H1 (cell line): ENCODE results near the gene BZW1. TPM values are rescaled to one million over a fixed set of nuclear protein-coding genes. Genes with fewer than 3 reads are reported as not detected.

Experiments
- CTCF ChIA-PET: fragments of 300-600 bp; sonication (Branson Sonifier 250); formaldehyde crosslinking; loops from one replicate; lab custom pipeline; 2021; ENCODE audit not compliant: partially characterized antibody; lab: Charles Lee
- POLR2A ChIA-PET: fragments of 300-600 bp; sonication (Branson Sonifier 250); formaldehyde crosslinking; loops from one replicate; lab custom pipeline; 2021; ENCODE audit warnings: inconsistent platforms; ENCODE audit not compliant: partially characterized antibody; lab: Charles Lee
- DNase-seq, 2 experiments: peaks; one replicate each; pipeline versions ENCODE4 v3.0.0 to v3.0.0-alpha.2; 2010 to 2022; ENCODE audit warnings: low spot score in 2 of 2, low read depth in 1 of 2, mixed read lengths in 1 of 2
- FAIRE-seq: peaks from 2 replicates; lab custom pipeline; 2011; peaks lifted over from hg19 to GRCh38; lab: Jason Lieb, UNC
- H2AFZ ChIP-seq: 2 replicates; pipeline ENCODE4 v1.8.1; 2012; ENCODE audit warnings: low read length, inconsistent platforms
- H2AK5ac ChIP-seq: 2 replicates; pipeline ENCODE4 v1.6.1; 2013; ENCODE audit warnings: low read depth, low read length
- H2BK120ac ChIP-seq: replicated peaks from 2 replicates; pipeline ENCODE3; 2013; ENCODE audit warnings: low read depth, low read length, inconsistent platforms
- H2BK12ac ChIP-seq: 2 replicates; pipeline ENCODE4 v1.6.1; 2013; ENCODE audit warnings: low read depth, low read length
- H2BK15ac ChIP-seq: 2 replicates; pipeline ENCODE4 v1.6.1; 2013; ENCODE audit warnings: low read length
- H2BK20ac ChIP-seq: 2 replicates; pipeline ENCODE4 v1.6.1; 2013; ENCODE audit warnings: low read length
- H2BK5ac ChIP-seq: 2 replicates; pipeline ENCODE4 v1.6.1; 2013; ENCODE audit warnings: low read depth, low read length
- H3K14ac ChIP-seq: 2 replicates; pipeline ENCODE4 v1.6.1; 2013; ENCODE audit warnings: inconsistent platforms; ENCODE audit not compliant: insufficient read length
- H3K18ac ChIP-seq: 2 replicates; pipeline ENCODE4 v1.6.1; 2013; ENCODE audit warnings: low read length; ENCODE audit errors: extremely low read depth
- H3K23ac ChIP-seq: 2 replicates; pipeline ENCODE4 v1.6.1; 2013; ENCODE audit warnings: inconsistent platforms; ENCODE audit not compliant: insufficient read length
- H3K23me2 ChIP-seq: 2 replicates; pipeline ENCODE4 v1.6.1; 2013; ENCODE audit warnings: low read depth, low read length
- H3K27ac ChIP-seq: 2 replicates; pipeline ENCODE4 v1.6.1; 2011; ENCODE audit warnings: low read depth, low read length, inconsistent platforms
- H3K27me3 ChIP-seq, 4 experiments: replicated peaks in 1 of 4; 1 replicate in 1 of 4; 2 replicates in 3 of 4; pipeline versions ENCODE4 v1.6.1 to v1.8.1; 2011 to 2013; ENCODE audit warnings: low read length in 3 of 4, mild to moderate bottlenecking in 3 of 4, inconsistent platforms in 2 of 4, mixed read lengths in 2 of 4, moderate library complexity in 1 of 4; ENCODE audit not compliant: control insufficient read depth in 3 of 4, insufficient read depth in 3 of 4; ENCODE audit errors: extremely low read depth in 1 of 4
- H3K36me3 ChIP-seq, 4 experiments: 2 replicates each; pipeline versions ENCODE4 v1.6.1 to v1.8.1; 2011 to 2013; ENCODE audit warnings: mild to moderate bottlenecking in 4 of 4, low read length in 3 of 4, moderate library complexity in 2 of 4, control low read depth in 1 of 4, inconsistent platforms in 1 of 4; ENCODE audit not compliant: insufficient read depth in 4 of 4, control insufficient read depth in 2 of 4
- H3K4ac ChIP-seq: replicated peaks from 2 replicates; pipeline ENCODE3; 2013; ENCODE audit warnings: low read length, low read depth, mixed read lengths, inconsistent platforms; ENCODE audit not compliant: insufficient read length
- H3K4me1 ChIP-seq, 4 experiments: replicated peaks in 1 of 4; 1 replicate in 1 of 4; 2 replicates in 3 of 4; pipeline versions ENCODE4 v1.6.1 to v1.8.1; 2011 to 2013; ENCODE audit warnings: low read length in 3 of 4, inconsistent platforms in 2 of 4, mixed read lengths in 1 of 4; ENCODE audit not compliant: insufficient read depth in 4 of 4, control insufficient read depth in 3 of 4
- H3K4me2 ChIP-seq, 2 experiments: 2 replicates each; pipeline versions ENCODE4 v1.6.1 to v1.8.1; 2011 to 2013; ENCODE audit warnings: low read depth in 2 of 2, low read length in 2 of 2, control low read depth in 1 of 2, inconsistent platforms in 1 of 2, mild to moderate bottlenecking in 1 of 2; ENCODE audit not compliant: insufficient read depth in 1 of 2
- H3K4me3 ChIP-seq, 4 experiments: fragments of 200-600, 300-600 bp in 1 of 4; sonication (generic), shearing (Covaris generic), sonication (Bioruptor Twin) in 1 of 4; 2 replicates each; pipeline versions ENCODE4 v1.5.1 to v1.8.1; 2011 to 2016; ENCODE audit warnings: low read length in 4 of 4, low read depth in 3 of 4, control low read depth in 2 of 4, inconsistent platforms in 2 of 4, mild to moderate bottlenecking in 2 of 4, mixed read lengths in 1 of 4, moderate library complexity in 1 of 4; ENCODE audit not compliant: insufficient read depth in 2 of 4; ENCODE audit errors: extremely low read depth in 1 of 4
- H3K56ac ChIP-seq: replicated peaks from 2 replicates; pipeline ENCODE3; 2013; ENCODE audit warnings: low read depth, mild to moderate bottlenecking, mixed read lengths, low read length, inconsistent platforms; ENCODE audit not compliant: insufficient read length
- H3K79me1 ChIP-seq: 2 replicates; pipeline ENCODE4 v1.6.1; 2013; ENCODE audit warnings: low read depth, low read length, control low read depth
- H3K79me2 ChIP-seq, 2 experiments: 2 replicates each; pipeline versions ENCODE4 v1.6.1 to v1.8.1; 2012 to 2013; ENCODE audit warnings: low read length in 2 of 2, mild to moderate bottlenecking in 2 of 2, inconsistent platforms in 1 of 2; ENCODE audit not compliant: insufficient read depth in 2 of 2, control insufficient read depth in 1 of 2
- H3K9ac ChIP-seq, 4 experiments: replicated peaks in 1 of 4; 1 replicate in 1 of 4; 2 replicates in 3 of 4; pipeline versions ENCODE4 v1.6.1 to v1.8.1; 2011 to 2013; ENCODE audit warnings: low read depth in 3 of 4, low read length in 3 of 4, control low read depth in 2 of 4, mild to moderate bottlenecking in 2 of 4, moderate library complexity in 2 of 4, inconsistent platforms in 1 of 4; ENCODE audit errors: extremely low read depth in 1 of 4
- H3K9me3 ChIP-seq, 2 experiments: 2 replicates each; pipeline versions ENCODE4 v1.6.1 to v1.8.1; 2012 to 2013; ENCODE audit warnings: mild to moderate bottlenecking in 2 of 2, moderate library complexity in 2 of 2, control low read depth in 1 of 2, inconsistent platforms in 1 of 2, low read depth in 1 of 2, low read length in 1 of 2, mixed read lengths in 1 of 2; ENCODE audit not compliant: insufficient read depth in 2 of 2
- H4K20me1 ChIP-seq, 2 experiments: replicated peaks in 1 of 2; 2 replicates each; pipeline versions ENCODE3 to v1.8.1; 2011 to 2013; ENCODE audit warnings: inconsistent platforms in 2 of 2, low read length in 2 of 2, mild to moderate bottlenecking in 1 of 2; ENCODE audit not compliant: insufficient read depth in 2 of 2, control insufficient read depth in 1 of 2
- H4K5ac ChIP-seq: 2 replicates; pipeline ENCODE4 v1.6.1; 2013; ENCODE audit warnings: low read length, low read depth, mixed read lengths, inconsistent platforms; ENCODE audit not compliant: insufficient read length
- H4K8ac ChIP-seq: 2 replicates; pipeline ENCODE4 v1.8.0; 2013; ENCODE audit warnings: mild to moderate bottlenecking, moderate library complexity, low read length, inconsistent platforms; ENCODE audit not compliant: insufficient read depth; ENCODE audit errors: extremely low read depth
- H4K91ac ChIP-seq: replicated peaks from 2 replicates; pipeline ENCODE3; 2013; ENCODE audit warnings: low read length, mixed read lengths, inconsistent platforms; ENCODE audit not compliant: insufficient read length
- GABPA ChIP-seq: IDR thresholded peaks from 2 replicates; pipeline ENCODE4 v1.6.1; 2011; ENCODE audit warnings: mild to moderate bottlenecking, low read length, moderate library complexity, borderline replicate concordance; ENCODE audit not compliant: insufficient read depth
- HDAC2 ChIP-seq, 2 experiments: fragments of 300-600 bp in 1 of 2; sonication (generic) in 1 of 2; IDR thresholded peaks; 2 replicates each; pipeline ENCODE4 v1.6.1; 2011 to 2012; ENCODE audit warnings: low read depth in 2 of 2, low read length in 2 of 2, mild to moderate bottlenecking in 2 of 2, moderate library complexity in 2 of 2, borderline replicate concordance in 1 of 2, inconsistent platforms in 1 of 2
- PHF8 ChIP-seq: fragments of 200-600 bp; sonication (generic); conservative IDR thresholded peaks from 2 replicates; pipeline ENCODE4 v1.7.1; 2012; ENCODE audit warnings: low read depth, mild to moderate bottlenecking, inconsistent platforms, low read length, moderate library complexity
- TEAD4 ChIP-seq: IDR thresholded peaks from 2 replicates; pipeline ENCODE4 v1.6.1; 2012; ENCODE audit warnings: low read depth, low read length, inconsistent platforms, mixed read lengths
- polyA plus RNA-seq, 7 experiments: library from polyadenylated mRNA; depleted of rRNA in 3 of 7; stranded (reverse) in 5 of 7; unstranded in 2 of 7; fragments of >200 nt in 5 of 7; fragments of 200-250 nt in 2 of 7; gene quantifications; 1 replicate in 5 of 7; 2 replicates in 1 of 7; 4 replicates in 1 of 7; pipeline versions ENCODE4 v1.2.1 to v1.2.3, GENCODE V29; 2011 to 2013; ENCODE audit warnings: missing spikeins in 2 of 7, mixed read lengths in 2 of 7
- total RNA-seq: library from RNA; stranded (reverse); fragmentation: NEBNext Ultra II Directional; extraction: Animal tissue kit (Norgen Biotek cat#: 25700); gene quantifications from 2 replicates; pipeline ENCODE4 v1.2.1, GENCODE V29; 2021
- TF ChIP-seq, protein P1 (sequence below): IDR thresholded peaks from 2 replicates; pipeline ENCODE4 v1.6.1; 2011; ENCODE audit warnings: low read length, improper control_type of control experiment
- TF ChIP-seq, protein P2 (sequence below), 3 experiments: IDR thresholded peaks; 1 replicate in 2 of 3; 2 replicates in 1 of 3; pipeline versions ENCODE4 v1.5.1 to v1.6.1; 2011; ENCODE audit warnings: low read length in 3 of 3, mild to moderate bottlenecking in 3 of 3, inconsistent platforms in 2 of 3, low read depth in 1 of 3, moderate library complexity in 1 of 3; ENCODE audit not compliant: insufficient read depth in 1 of 3; ENCODE audit errors: control extremely low read depth in 1 of 3
- TF ChIP-seq, protein P3 (sequence below): IDR thresholded peaks from 2 replicates; pipeline ENCODE4 v1.6.1; 2012; ENCODE audit warnings: low read length, inconsistent platforms
- TF ChIP-seq, protein P4 (sequence below): IDR thresholded peaks from 2 replicates; pipeline ENCODE4 v1.6.1; 2011; ENCODE audit warnings: low read depth, mild to moderate bottlenecking, low read length; ENCODE audit not compliant: insufficient read depth

The BZW1 gene
- total and polyA plus RNA-seq, 2 of the 8 experiments (the other 6 are each of a cell fraction or from before 2014, with no cell fraction given): 152 to 335 TPM

DNA sequence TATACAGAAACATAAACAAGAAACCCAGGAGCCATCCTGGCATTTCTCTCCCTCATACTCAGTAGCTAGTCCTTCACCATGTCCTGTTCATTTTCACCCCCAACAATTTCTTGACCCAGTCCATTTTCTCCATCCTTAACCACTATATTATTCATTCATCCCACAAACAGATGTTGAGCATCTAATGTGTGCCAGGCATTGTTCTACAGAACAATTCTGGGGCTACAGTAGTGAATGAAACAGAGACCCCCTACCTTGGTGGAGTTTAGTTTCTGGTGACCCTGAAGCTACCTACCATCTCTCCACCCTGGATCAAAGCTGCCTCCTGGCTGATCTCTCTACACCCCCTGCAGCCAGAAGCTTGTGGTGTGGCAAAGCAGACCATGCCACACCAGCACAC lies 27.5 kb upstream of the BZW1 start:
- Histone ChIP-seq H3K56ac (no peak overlapping the region), H3K9me3 (no peaks in the 10 kb centered on the region), H2AK5ac (no peak overlapping the region), H3K23me2 (no peaks in the 10 kb centered on the region; the same call in 1 of the 2 replicates), H3K4me2 (no peak overlapping the region), H4K5ac (no peak overlapping the region), H4K91ac (no peak overlapping the region), H2BK120ac (no peak overlapping the region), H2AFZ (no peak overlapping the region), H2BK12ac (no peak overlapping the region), H3K27ac (no peak overlapping the region), H3K4me1 (no peaks in the 10 kb centered on the region), H3K18ac (no peak overlapping the region), H3K4ac (no peak overlapping the region), H2BK20ac (no peak overlapping the region), H4K20me1 (no peaks in the 10 kb centered on the region), H3K79me2 (no peaks in the 10 kb centered on the region), H2BK5ac (no peak overlapping the region), H3K27me3 (no peaks in the 10 kb centered on the region), H3K79me1 (no peaks in the 10 kb centered on the region), H3K36me3 (no peaks in the 10 kb centered on the region), H4K8ac (no peak overlapping the region), H3K14ac (no peak overlapping the region), H2BK15ac (no peak overlapping the region), H3K4me3 (no peak overlapping the region), H3K23ac (no peak overlapping the region), H3K9ac (no peak overlapping the region)
- ChIA-PET CTCF (interaction anchor here (0.7 to 1.2 kb wide), 2 partner anchors 16 to 79 kb away, joined by 3 to 4 read pairs; no protein-coding TSS in a partner anchor), POLR2A (no interaction called here)
- FAIRE-seq (no peak), DNase-seq (no peak)
- TF ChIP-seq PHF8 (no peak), GABPA (no peak), HDAC2 (IDR thresholded peaks at IDR 0.05; ENCODE audit: borderline replicate concordance in 1 of 2, low read depth in 2 of 2, low read length in 2 of 2) (no peak), TEAD4 (no peak)
- TF ChIP-seq, protein P1, sequence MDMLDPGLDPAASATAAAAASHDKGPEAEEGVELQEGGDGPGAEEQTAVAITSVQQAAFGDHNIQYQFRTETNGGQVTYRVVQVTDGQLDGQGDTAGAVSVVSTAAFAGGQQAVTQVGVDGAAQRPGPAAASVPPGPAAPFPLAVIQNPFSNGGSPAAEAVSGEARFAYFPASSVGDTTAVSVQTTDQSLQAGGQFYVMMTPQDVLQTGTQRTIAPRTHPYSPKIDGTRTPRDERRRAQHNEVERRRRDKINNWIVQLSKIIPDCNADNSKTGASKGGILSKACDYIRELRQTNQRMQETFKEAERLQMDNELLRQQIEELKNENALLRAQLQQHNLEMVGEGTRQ: no peak
- TF ChIP-seq, protein P2, sequence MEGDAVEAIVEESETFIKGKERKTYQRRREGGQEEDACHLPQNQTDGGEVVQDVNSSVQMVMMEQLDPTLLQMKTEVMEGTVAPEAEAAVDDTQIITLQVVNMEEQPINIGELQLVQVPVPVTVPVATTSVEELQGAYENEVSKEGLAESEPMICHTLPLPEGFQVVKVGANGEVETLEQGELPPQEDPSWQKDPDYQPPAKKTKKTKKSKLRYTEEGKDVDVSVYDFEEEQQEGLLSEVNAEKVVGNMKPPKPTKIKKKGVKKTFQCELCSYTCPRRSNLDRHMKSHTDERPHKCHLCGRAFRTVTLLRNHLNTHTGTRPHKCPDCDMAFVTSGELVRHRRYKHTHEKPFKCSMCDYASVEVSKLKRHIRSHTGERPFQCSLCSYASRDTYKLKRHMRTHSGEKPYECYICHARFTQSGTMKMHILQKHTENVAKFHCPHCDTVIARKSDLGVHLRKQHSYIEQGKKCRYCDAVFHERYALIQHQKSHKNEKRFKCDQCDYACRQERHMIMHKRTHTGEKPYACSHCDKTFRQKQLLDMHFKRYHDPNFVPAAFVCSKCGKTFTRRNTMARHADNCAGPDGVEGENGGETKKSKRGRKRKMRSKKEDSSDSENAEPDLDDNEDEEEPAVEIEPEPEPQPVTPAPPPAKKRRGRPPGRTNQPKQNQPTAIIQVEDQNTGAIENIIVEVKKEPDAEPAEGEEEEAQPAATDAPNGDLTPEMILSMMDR (IDR thresholded peaks at IDR 0.05; ENCODE audit: control extremely low read depth in 1 of 3, insufficient read depth in 1 of 3, low read depth in 1 of 3, low read length in 3 of 3): no peak
- TF ChIP-seq, protein P3, sequence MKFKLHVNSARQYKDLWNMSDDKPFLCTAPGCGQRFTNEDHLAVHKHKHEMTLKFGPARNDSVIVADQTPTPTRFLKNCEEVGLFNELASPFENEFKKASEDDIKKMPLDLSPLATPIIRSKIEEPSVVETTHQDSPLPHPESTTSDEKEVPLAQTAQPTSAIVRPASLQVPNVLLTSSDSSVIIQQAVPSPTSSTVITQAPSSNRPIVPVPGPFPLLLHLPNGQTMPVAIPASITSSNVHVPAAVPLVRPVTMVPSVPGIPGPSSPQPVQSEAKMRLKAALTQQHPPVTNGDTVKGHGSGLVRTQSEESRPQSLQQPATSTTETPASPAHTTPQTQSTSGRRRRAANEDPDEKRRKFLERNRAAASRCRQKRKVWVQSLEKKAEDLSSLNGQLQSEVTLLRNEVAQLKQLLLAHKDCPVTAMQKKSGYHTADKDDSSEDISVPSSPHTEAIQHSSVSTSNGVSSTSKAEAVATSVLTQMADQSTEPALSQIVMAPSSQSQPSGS: no peak
- TF ChIP-seq, protein P4, sequence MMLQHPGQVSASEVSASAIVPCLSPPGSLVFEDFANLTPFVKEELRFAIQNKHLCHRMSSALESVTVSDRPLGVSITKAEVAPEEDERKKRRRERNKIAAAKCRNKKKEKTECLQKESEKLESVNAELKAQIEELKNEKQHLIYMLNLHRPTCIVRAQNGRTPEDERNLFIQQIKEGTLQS: no peak
